Transverse colon (tissue), 4 donors: ENCODE data around the gene DNAH11. TPM values are rescaled to one million over a fixed set of nuclear protein-coding genes. Genes with fewer than 3 reads are reported as not detected.

Experiments used
- DNase-seq: peaks from one replicate; pipeline ENCODE4 v3.0.0-alpha.2; 2019
- H3K27ac ChIP-seq, 4 donors: fragments of 200-600 bp; sonication (generic); 2 replicates each; pipeline ENCODE4 v1.5.1; 2016 to 2018; ENCODE audit warnings: inconsistent platforms in 4 of 4
- H3K27me3 ChIP-seq: fragments of 200-600 bp; sonication (generic); 2 replicates; pipeline ENCODE4 v1.5.1; 2017; ENCODE audit warnings: inconsistent platforms
- H3K36me3 ChIP-seq, 4 donors: fragments of 200-600 bp; sonication (generic); 2 replicates each; pipeline ENCODE4 v1.5.1; 2017 to 2019; ENCODE audit warnings: inconsistent platforms in 4 of 4
- H3K4me1 ChIP-seq, 4 donors: fragments of 200-600 bp; sonication (generic); 2 replicates each; pipeline ENCODE4 v1.5.1; 2017 to 2020; ENCODE audit warnings: inconsistent platforms in 4 of 4
- H3K4me3 ChIP-seq, 4 donors: fragments of 200-600 bp; sonication (generic); 1 replicate in 1 of 4; 2 replicates in 3 of 4; pipeline versions ENCODE4 v1.5.1 to v1.6.1; 2017 to 2019; ENCODE audit warnings: inconsistent platforms in 4 of 4
- H3K9me3 ChIP-seq, 2 donors: fragments of 200-600 bp; sonication (generic); 2 replicates each; pipeline ENCODE4 v1.5.1; 2017 to 2019; ENCODE audit warnings: inconsistent platforms in 2 of 2
- EP300 ChIP-seq: sonication (generic); formaldehyde crosslinking; IDR thresholded peaks from one replicate; pipeline ENCODE4 v1.6.1; 2017; ENCODE audit warnings: antibody characterized with exemption, low read depth
- POLR2A ChIP-seq: fragments of 450-650 bp; IDR thresholded peaks from one replicate; pipeline ENCODE4 v1.6.1; 2016; ENCODE audit warnings: antibody characterized with exemption, mild to moderate bottlenecking, moderate library complexity
- POLR2AphosphoS5 ChIP-seq, 3 donors: sonication (generic); formaldehyde crosslinking; IDR thresholded peaks; one replicate each; pipeline ENCODE4 v1.6.1; 2016; ENCODE audit warnings: antibody characterized with exemption in 3 of 3
- WGBS, 2 donors: methylation state at CpG; one replicate each; pipeline ENCODE4 v1.1.5; 2018; ENCODE audit warnings: low coverage in 1 of 2; 5-methylcytosine and 5-hydroxymethylcytosine counted together
- in situ Hi-C, 4 donors: fragments of 200-750 bp; cut with MboI; loops; one replicate each; pipeline versions ENCODE4 v1.15.0 to v1.15.1; 2017; ENCODE audit warnings: low sequenced_read_pairs in 3 of 4, low pct_ligation_motif_present in 1 of 4, low pct_unique_long_range_greater_than_20kb in 1 of 4
- intact Hi-C: fragments of 100-400 bp; cut with DNase I; formaldehyde crosslinking; loops from one replicate; pipeline ENCODE4 v1.15.1; 2023; ENCODE audit warnings: low total_unique reads
- total RNA-seq, 4 donors: library from RNA; depleted of rRNA; stranded (reverse); fragments of >200 nt; gene quantifications; one replicate each; pipeline ENCODE4 v1.1.0, GENCODE V29; 2016
- TF ChIP-seq, protein P1 (sequence below), 5 experiments: fragments of 200-600 bp in 3 of 5; fragments of 450-650 bp in 2 of 5; sonication (generic) in 3 of 5; IDR thresholded peaks; 1 replicate in 2 of 5; 2 replicates in 3 of 5; pipeline ENCODE4 v1.5.1; 2016 to 2017; ENCODE audit warnings: antibody characterized with exemption in 5 of 5, inconsistent platforms in 3 of 5, mild to moderate bottlenecking in 2 of 5, moderate library complexity in 1 of 5

DNAH11 gene
- total RNA-seq, 4 donors from 2014 or later = under 0.01 to 0.16 TPM; not detected in 2

DNA sequence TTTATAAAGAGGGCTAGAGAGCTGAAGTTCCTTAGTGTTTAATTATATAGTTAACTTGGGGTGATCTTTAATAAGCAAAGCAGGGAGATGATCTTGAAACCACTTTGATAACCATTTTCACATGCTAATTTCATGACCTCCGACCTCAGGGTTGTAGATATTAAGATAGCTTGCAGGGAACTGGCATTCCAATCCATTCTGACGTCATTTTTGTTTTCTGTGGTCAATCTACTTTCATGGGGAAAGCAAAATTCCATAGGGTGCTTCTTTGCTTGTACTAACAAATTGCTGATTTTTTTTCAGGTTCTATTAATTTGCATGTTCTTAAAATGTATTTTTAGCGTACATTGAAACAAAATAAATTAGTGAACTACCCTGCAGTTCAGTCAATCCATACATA lies 263.5 kb downstream of the DNAH11 start:
- Histone ChIP-seq H3K4me1 (no peaks in the 10 kb centered on the region), H3K4me3 (no peak overlapping the region), H3K27me3 (no peaks in the 10 kb centered on the region), H3K36me3 (no peaks in the 10 kb centered on the region), H3K27ac (no peak overlapping the region), H3K9me3 (no peaks in the 10 kb centered on the region)
- TF ChIP-seq POLR2A = no peak
- no peak for TF ChIP-seq POLR2AphosphoS5 (IDR thresholded peaks at IDR 0.05)
- TF ChIP-seq EP300 = no peak
- TF ChIP-seq, protein P1, sequence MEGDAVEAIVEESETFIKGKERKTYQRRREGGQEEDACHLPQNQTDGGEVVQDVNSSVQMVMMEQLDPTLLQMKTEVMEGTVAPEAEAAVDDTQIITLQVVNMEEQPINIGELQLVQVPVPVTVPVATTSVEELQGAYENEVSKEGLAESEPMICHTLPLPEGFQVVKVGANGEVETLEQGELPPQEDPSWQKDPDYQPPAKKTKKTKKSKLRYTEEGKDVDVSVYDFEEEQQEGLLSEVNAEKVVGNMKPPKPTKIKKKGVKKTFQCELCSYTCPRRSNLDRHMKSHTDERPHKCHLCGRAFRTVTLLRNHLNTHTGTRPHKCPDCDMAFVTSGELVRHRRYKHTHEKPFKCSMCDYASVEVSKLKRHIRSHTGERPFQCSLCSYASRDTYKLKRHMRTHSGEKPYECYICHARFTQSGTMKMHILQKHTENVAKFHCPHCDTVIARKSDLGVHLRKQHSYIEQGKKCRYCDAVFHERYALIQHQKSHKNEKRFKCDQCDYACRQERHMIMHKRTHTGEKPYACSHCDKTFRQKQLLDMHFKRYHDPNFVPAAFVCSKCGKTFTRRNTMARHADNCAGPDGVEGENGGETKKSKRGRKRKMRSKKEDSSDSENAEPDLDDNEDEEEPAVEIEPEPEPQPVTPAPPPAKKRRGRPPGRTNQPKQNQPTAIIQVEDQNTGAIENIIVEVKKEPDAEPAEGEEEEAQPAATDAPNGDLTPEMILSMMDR (IDR thresholded peaks at IDR 0.05) = no peak
- no peak for DNase-seq
- WGBS, 2 donors = 60 to 64% methylated on average over 3 of the region's 3 CpGs
- in situ Hi-C loops (no loop called here), intact Hi-C loops (no loop called here)

DNA sequence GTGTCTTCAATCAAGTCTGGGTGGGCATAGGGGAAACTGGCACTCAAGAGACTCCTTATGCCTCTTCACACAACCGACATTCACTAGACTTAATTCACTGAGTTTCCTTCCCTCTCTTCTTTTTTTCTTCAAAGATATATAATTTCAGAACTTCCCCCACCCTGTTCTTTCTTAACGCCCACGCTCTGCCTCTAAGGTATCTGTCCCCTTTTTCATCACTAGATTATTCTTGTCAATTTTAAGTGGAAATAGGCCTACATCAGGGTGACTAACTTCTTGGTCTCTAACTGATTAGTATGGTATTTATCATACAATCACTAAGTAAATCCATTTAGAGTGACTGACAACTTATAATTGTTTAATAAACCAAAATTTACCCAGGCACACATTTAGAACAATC lies 276.2 kb downstream of the DNAH11 start:
- no peak for DNase-seq
- intact Hi-C loops (no loop called here), in situ Hi-C loops (no loop called here)
- no peaks in the 10 kb centered on the region for H3K36me3 ChIP-seq
- no peak overlapping the region for H3K4me3 ChIP-seq
- no peak overlapping the region for H3K27ac ChIP-seq
- H3K4me1 ChIP-seq = no peaks in the 10 kb centered on the region
- no peaks in the 10 kb centered on the region for H3K9me3 ChIP-seq
- 77 to 85% methylated on average over 2 to 3 of the region's 3 CpGs for WGBS, 2 donors
- TF ChIP-seq EP300 = no peak
- H3K27me3 ChIP-seq = no peaks in the 10 kb centered on the region

DNA sequence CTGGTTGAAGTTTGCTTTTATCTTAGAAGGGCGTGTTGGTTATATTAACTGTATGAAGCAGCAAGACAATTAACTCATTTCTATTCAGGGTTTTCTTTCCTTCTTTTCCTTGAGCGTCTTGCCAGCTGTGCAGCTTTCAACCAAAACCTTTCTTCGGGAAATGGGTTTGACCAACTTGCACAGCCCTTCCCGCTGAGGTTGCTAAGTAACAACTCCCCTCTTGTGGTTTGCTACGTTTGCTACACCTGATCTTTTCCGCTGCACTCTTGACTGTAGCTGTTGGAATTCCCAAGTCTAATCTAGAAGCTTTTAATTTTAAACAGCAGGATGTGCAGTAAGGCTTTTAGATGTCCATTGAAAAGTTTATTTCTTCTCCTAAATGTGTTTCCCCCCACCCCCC lies 286.0 kb downstream of the DNAH11 start:
- no peaks in the 10 kb centered on the region for H3K4me1 ChIP-seq
- H3K27ac ChIP-seq = no peak overlapping the region
- no peak for DNase-seq
- intact Hi-C loops (no loop called here), in situ Hi-C loops (no loop called here)
- no peak overlapping the region for H3K4me3 ChIP-seq
- H3K27me3 ChIP-seq = no peaks in the 10 kb centered on the region
- H3K9me3 ChIP-seq = no peaks in the 10 kb centered on the region
- TF ChIP-seq POLR2AphosphoS5 (IDR thresholded peaks at IDR 0.05) (no peak), EP300 (no peak), POLR2A (no peak)
- TF ChIP-seq, protein P1 (IDR thresholded peaks at IDR 0.05) = no peak
- 28 to 37% methylated on average over 6 of the region's 6 CpGs for WGBS, 2 donors
- no peaks in the 10 kb centered on the region for H3K36me3 ChIP-seq

DNA sequence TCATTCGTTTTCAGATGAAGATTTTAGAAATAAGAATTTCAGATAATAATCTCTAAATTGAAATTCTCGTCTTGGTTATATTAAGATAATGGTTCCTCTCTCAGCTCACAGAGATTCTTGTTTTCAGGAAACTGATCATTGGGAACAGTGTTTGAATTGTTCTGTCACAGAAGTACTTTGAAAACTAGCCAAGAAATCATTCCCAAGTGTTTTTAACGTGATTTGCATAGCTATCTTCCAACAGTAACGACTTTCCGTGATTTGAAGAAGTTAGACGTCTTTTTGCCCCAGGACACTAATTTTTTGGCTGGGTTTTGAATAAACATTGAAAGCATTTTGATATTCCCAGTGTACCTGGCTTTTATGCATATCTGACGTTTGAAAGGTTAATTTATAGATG lies 286.9 kb downstream of the DNAH11 start:
- intact Hi-C loops = no loop called here
- whole genome bisulfite sequencing, 2 donors = 57 to 66% methylated on average over 7 of the region's 7 CpGs
- H3K27ac ChIP-seq = no peak overlapping the region
- DNase-seq = no peak
- no peaks in the 10 kb centered on the region for H3K27me3 ChIP-seq
- no peaks in the 10 kb centered on the region for H3K36me3 ChIP-seq
- TF ChIP-seq POLR2AphosphoS5 (IDR thresholded peaks at IDR 0.05) = no peak
- TF ChIP-seq, protein P1 (IDR thresholded peaks at IDR 0.05) = no peak
- no peak for TF ChIP-seq EP300
- no peaks in the 10 kb centered on the region for H3K9me3 ChIP-seq
- in situ Hi-C loops = no loop called here
- H3K4me3 ChIP-seq = no peak overlapping the region
- H3K4me1 ChIP-seq = no peaks in the 10 kb centered on the region

DNA sequence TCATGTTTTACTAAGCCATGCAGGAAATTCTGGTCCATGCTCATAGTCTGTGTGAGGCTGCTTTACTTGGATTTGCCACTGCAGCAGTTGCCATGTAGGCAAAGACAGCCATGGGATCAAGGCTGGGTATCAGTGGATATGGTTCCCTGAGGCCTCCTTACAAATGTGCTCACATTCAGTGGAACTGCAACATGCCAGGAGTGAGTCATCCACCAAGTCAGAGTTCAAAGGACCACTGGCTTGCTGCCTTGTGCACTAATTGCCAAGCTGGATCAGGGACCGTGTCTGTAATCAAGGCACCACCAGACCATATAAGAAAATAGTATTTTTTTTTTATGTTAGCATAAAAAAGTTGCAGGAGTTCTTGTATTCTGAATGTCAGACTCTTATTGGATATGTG lies 301.9 kb downstream of the DNAH11 start:
- TF ChIP-seq POLR2A (no peak), EP300 (no peak), POLR2AphosphoS5 (IDR thresholded peaks at IDR 0.05) (no peak)
- TF ChIP-seq, protein P1 (IDR thresholded peaks at IDR 0.05) = no peak
- no peak for DNase-seq
- H3K4me1 ChIP-seq = no peaks in the 10 kb centered on the region
- no peak overlapping the region for H3K27ac ChIP-seq
- in situ Hi-C loops = no loop called here
- no peaks in the 10 kb centered on the region for H3K27me3 ChIP-seq
- no peak overlapping the region for H3K4me3 ChIP-seq
- H3K36me3 ChIP-seq = no peaks in the 10 kb centered on the region
- intact Hi-C loops = no loop called here
- 52% methylated on average over 1 of the region's 1 CpG; no CpG with 5 or more reads in 1 of the 2 donors for WGBS, 2 donors
- H3K9me3 ChIP-seq = no peaks in the 10 kb centered on the region
